Naive thymus-derived CD4-positive, alpha-beta T cell (primary cell): ENCODE measurements around the gene LYSMD3. TPM values are rescaled to one million over a fixed set of nuclear protein-coding genes. Genes with fewer than 3 reads are reported as not detected.

Experiments
- ATAC-seq: fragments of 150-1000 bp; cut with Tn5 transposase; 2 replicates; pipeline ENCODE4 v1.10.0; 2021; ENCODE audit warnings: mild to moderate bottlenecking, moderate library complexity
- CTCF ChIA-PET: fragments of 350-600 bp; sonication (Branson Sonifier 250); formaldehyde crosslinking; loops from one replicate; lab custom pipeline; 2021; ENCODE audit warnings: antibody characterized with exemption; lab: Charles Lee
- POLR2A ChIA-PET: fragments of 350-600 bp; sonication (Branson Sonifier 250); formaldehyde crosslinking; loops from one replicate; lab custom pipeline; 2021; ENCODE audit warnings: antibody characterized with exemption, inconsistent platforms; lab: Charles Lee
- DNase-seq, 9 donors: peaks; one replicate each; pipeline versions ENCODE4 v3.0.0 to v3.0.0-alpha.2; 2020 to 2022; ENCODE audit warnings: mixed read lengths in 1 of 9
- H3K27ac ChIP-seq: one replicate; pipeline ENCODE4 v1.7.0; 2013; ENCODE audit warnings: mild to moderate bottlenecking, low read depth, low read length, moderate library complexity
- H3K27me3 ChIP-seq, 2 donors: one replicate each; pipeline ENCODE4 v1.7.0; 2013; ENCODE audit warnings: low read length in 2 of 2, mild to moderate bottlenecking in 2 of 2, moderate library complexity in 2 of 2; ENCODE audit not compliant: control insufficient read depth in 2 of 2, insufficient read depth in 2 of 2
- H3K36me3 ChIP-seq, 3 experiments: 1 replicate in 2 of 3; 2 replicates in 1 of 3; pipeline ENCODE4 v1.7.0; 2013; ENCODE audit warnings: low read length in 3 of 3, mild to moderate bottlenecking in 3 of 3, moderate library complexity in 1 of 3; ENCODE audit not compliant: insufficient read depth in 3 of 3, control insufficient read depth in 2 of 3
- H3K4me1 ChIP-seq, 2 donors: one replicate each; pipeline ENCODE4 v1.7.0; 2013; ENCODE audit warnings: low read length in 2 of 2, mild to moderate bottlenecking in 2 of 2, moderate library complexity in 1 of 2; ENCODE audit not compliant: control insufficient read depth in 2 of 2, insufficient read depth in 2 of 2
- H3K4me3 ChIP-seq: 2 replicates; pipeline ENCODE4 v1.7.0; 2013; ENCODE audit warnings: mild to moderate bottlenecking, low read length
- H3K9me3 ChIP-seq, 3 experiments: 1 replicate in 2 of 3; 2 replicates in 1 of 3; pipeline ENCODE4 v1.7.0; 2013; ENCODE audit warnings: low read length in 3 of 3; ENCODE audit not compliant: control insufficient read depth in 2 of 3
- H3K27ac Mint-ChIP-seq, 9 donors: one replicate each; pipeline ENCODE4 v1.8.0; 2020 to 2022; ENCODE audit warnings: mixed read lengths in 9 of 9, mild to moderate bottlenecking in 8 of 9, moderate library complexity in 5 of 9, inconsistent platforms in 2 of 9
- H3K27me3 Mint-ChIP-seq, 5 donors: one replicate each; pipeline ENCODE4 v1.8.0; 2021 to 2022; ENCODE audit warnings: mixed read lengths in 5 of 5, mild to moderate bottlenecking in 1 of 5
- H3K36me3 Mint-ChIP-seq, 5 donors: one replicate each; pipeline ENCODE4 v1.8.0; 2020 to 2022; ENCODE audit warnings: mixed read lengths in 5 of 5, mild to moderate bottlenecking in 3 of 5, inconsistent platforms in 1 of 5
- H3K4me1 Mint-ChIP-seq, 7 donors: one replicate each; pipeline ENCODE4 v1.8.0; 2020 to 2022; ENCODE audit warnings: mixed read lengths in 7 of 7, mild to moderate bottlenecking in 3 of 7, inconsistent platforms in 1 of 7
- H3K4me3 Mint-ChIP-seq, 10 donors: one replicate each; pipeline ENCODE4 v1.8.0; 2020 to 2022; ENCODE audit warnings: mild to moderate bottlenecking in 10 of 10, mixed read lengths in 10 of 10, moderate library complexity in 6 of 10, inconsistent platforms in 2 of 10
- H3K9me3 Mint-ChIP-seq, 11 donors: one replicate each; pipeline ENCODE4 v1.8.0; 2020 to 2022; ENCODE audit warnings: mixed read lengths in 11 of 11, mild to moderate bottlenecking in 4 of 11, inconsistent platforms in 1 of 11, moderate library complexity in 1 of 11
- intact Hi-C, 2 donors: fragments of 100-400 bp; cut with micrococcal nuclease; formaldehyde crosslinking; loops; one replicate each; pipeline ENCODE4 v1.15.1; 2023
- polyA plus RNA-seq, 2 donors: library from polyadenylated mRNA; unstranded; fragments of 300-500 nt; fragmentation: Illumina TruSeq; gene quantifications; one replicate each; pipeline ENCODE4 v1.2.3, GENCODE V29; 2021
- total RNA-seq, 6 experiments: library from RNA in 5 of 6; stranded (reverse) in 5 of 6; gene quantifications; 1 replicate in 5 of 6; 2 replicates in 1 of 6; pipeline ENCODE4 v1.2.3 and lab custom pipeline; 2021 to 2026

Gene LYSMD3
- total and polyA plus RNA-seq, 7 experiments from 2014 or later = 7.5 to 32.0 (median 23.3) TPM

DNA sequence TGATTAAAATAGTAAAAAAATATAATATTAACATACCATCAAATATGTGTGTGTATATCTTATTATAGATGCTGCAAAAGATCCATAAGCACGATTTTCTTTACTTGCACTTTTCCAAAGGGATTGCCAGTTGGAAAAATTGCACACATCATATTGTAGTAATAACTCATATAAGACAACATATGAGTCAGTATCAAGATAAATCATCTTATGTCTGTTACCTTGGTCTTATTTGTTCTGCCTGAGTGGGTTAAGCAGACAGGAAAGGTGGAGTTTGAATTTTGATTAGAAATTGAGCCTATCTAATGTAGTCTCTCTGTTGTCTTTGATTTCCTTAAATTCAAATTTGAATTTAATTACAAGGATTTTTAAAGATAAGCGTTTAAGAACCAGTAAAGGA is 24.6 kb downstream of the LYSMD3 start:
- Mint-ChIP-seq H3K36me3 (peaks cover 0 to 3% (median 0%) of the 10 kb centered on the region in 5 donors), H3K27ac (no peak overlapping the region), H3K9me3 (no peaks in the 10 kb centered on the region), H3K4me3 (no peak overlapping the region), H3K27me3 (no peaks in the 10 kb centered on the region), H3K4me1 (peaks cover 0 to 8% (median 0%) of the 10 kb centered on the region in 7 donors)
- Histone ChIP-seq H3K4me3 (no peak overlapping the region), H3K9me3 (no peaks in the 10 kb centered on the region), H3K27ac (no peak overlapping the region), H3K27me3 (no peaks in the 10 kb centered on the region), H3K36me3 (no peaks in the 10 kb centered on the region), H3K4me1 (no peaks in the 10 kb centered on the region)
- intact Hi-C loops = no loop called here
- ATAC-seq = no peak
- no peak for DNase-seq
- ChIA-PET CTCF (no interaction called here), POLR2A (no interaction called here)

GRCh38 chr5:90503596-90503995 is 25.8 kb downstream of the LYSMD3 start:
- ATAC-seq = no peak

DNA sequence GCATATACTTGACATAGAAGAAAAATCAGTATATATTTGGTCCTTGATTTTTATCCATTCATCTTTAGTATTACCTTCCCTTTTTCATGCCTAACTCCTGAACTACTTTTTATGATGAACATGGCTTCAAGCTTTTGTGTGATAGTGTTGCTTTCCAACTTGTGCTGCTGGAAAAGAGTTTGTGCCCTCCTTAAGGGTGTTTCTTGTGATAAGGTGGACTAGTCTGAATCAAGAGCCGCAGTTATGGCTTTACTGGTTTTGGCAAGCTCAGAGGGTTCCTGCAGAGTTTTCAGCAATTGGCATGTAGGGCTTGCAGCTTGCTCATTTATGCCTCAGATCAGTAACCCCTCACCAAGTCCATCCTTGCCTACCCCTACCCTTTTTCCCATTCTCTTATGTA is 34.2 kb downstream of the LYSMD3 start:
- Mint-ChIP-seq H3K27me3 (no peaks in the 10 kb centered on the region), H3K36me3 (peaks cover 0 to 9% (median 4%) of the 10 kb centered on the region in 5 donors), H3K4me1 (peaks cover 0 to 2% (median 0%) of the 10 kb centered on the region in 7 donors), H3K9me3 (peaks cover 0 to 3% (median 0%) of the 10 kb centered on the region in 11 donors), H3K27ac (no peak overlapping the region), H3K4me3 (no peak overlapping the region)
- DNase-seq = no peak
- Histone ChIP-seq H3K27ac (no peak overlapping the region), H3K4me3 (no peak overlapping the region), H3K36me3 (no peaks in the 10 kb centered on the region), H3K9me3 (no peaks in the 10 kb centered on the region), H3K27me3 (no peaks in the 10 kb centered on the region), H3K4me1 (no peaks in the 10 kb centered on the region)
- no peak for ATAC-seq
- ChIA-PET CTCF (no interaction called here), POLR2A (interaction anchor here (0.7 kb wide), 1 partner anchor 8 kb away, joined by 4 read pairs; no protein-coding TSS in a partner anchor)
- intact Hi-C loops = no loop called here

More at GRCh38 chr5:90503596-90503995, 25.8 kb downstream of the LYSMD3 start:
- no peak overlapping the region for H3K27ac ChIP-seq
- H3K36me3 Mint-ChIP-seq = peaks cover 0 to 3% (median 0%) of the 10 kb centered on the region in 5 donors
- no peaks in the 10 kb centered on the region for H3K36me3 ChIP-seq
- ChIA-PET CTCF (no interaction called here), POLR2A (no interaction called here)
- no peaks in the 10 kb centered on the region for H3K27me3 ChIP-seq
- no peaks in the 10 kb centered on the region for H3K9me3 ChIP-seq
- no peak overlapping the region for H3K4me3 ChIP-seq
- no peaks in the 10 kb centered on the region for H3K27me3 Mint-ChIP-seq
- H3K4me3 Mint-ChIP-seq = no peak overlapping the region
- DNase-seq = no peak
- H3K4me1 ChIP-seq = no peaks in the 10 kb centered on the region
- intact Hi-C loops = no loop called here
- peaks cover 0 to 8% (median 2%) of the 10 kb centered on the region in 7 donors for H3K4me1 Mint-ChIP-seq
- no peak overlapping the region for H3K27ac Mint-ChIP-seq
- H3K9me3 Mint-ChIP-seq = no peaks in the 10 kb centered on the region

GRCh38 chr5:90494043-90494442 is 35.3 kb downstream of the LYSMD3 start:
- no peaks in the 10 kb centered on the region for H3K4me1 ChIP-seq
- no peak overlapping the region for H3K4me3 ChIP-seq
- ChIA-PET POLR2A (no interaction called here), CTCF (no interaction called here)
- no peak overlapping the region for H3K27ac Mint-ChIP-seq
- no peaks in the 10 kb centered on the region for H3K9me3 ChIP-seq
- H3K9me3 Mint-ChIP-seq = peaks cover 0 to 3% (median 0%) of the 10 kb centered on the region in 11 donors
- intact Hi-C loops = no loop called here
- no peaks in the 10 kb centered on the region for H3K36me3 ChIP-seq
- H3K36me3 Mint-ChIP-seq = peaks cover 0 to 9% (median 4%) of the 10 kb centered on the region in 5 donors
- H3K4me1 Mint-ChIP-seq = peaks cover 0 to under 1% (median 0%) of the 10 kb centered on the region in 7 donors
- no peaks in the 10 kb centered on the region for H3K27me3 Mint-ChIP-seq
- DNase-seq (no peak), ATAC-seq (no peak)
- H3K4me3 Mint-ChIP-seq = no peak overlapping the region
- H3K27ac ChIP-seq = no peak overlapping the region
- H3K27me3 ChIP-seq = no peaks in the 10 kb centered on the region

DNA sequence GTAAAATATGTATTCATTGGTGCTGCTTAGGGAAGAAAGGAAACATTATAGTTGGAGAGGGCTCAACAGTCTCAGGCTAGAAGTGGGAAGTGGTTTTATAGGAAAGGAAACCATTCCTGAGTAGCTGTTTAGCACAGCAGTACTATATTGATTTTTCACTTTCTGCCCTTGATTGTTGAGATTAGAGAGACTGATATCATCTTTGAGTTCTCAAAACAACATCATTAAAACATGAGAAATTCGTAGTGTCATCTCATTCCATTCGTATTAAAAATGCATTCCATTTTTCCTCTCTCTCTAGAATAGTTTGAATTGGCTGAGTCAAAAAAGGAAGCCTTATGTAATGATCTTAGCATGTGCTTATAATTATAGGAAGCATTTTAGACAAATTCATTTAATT is 40.6 kb downstream of the LYSMD3 start:
- no peak overlapping the region for H3K27ac Mint-ChIP-seq
- no peaks in the 10 kb centered on the region for H3K27me3 Mint-ChIP-seq
- no peak for ATAC-seq
- Histone ChIP-seq H3K9me3 (no peaks in the 10 kb centered on the region), H3K36me3 (no peaks in the 10 kb centered on the region), H3K4me3 (no peak overlapping the region), H3K27me3 (no peaks in the 10 kb centered on the region), H3K27ac (no peak overlapping the region), H3K4me1 (no peaks in the 10 kb centered on the region)
- no peak overlapping the region for H3K4me3 Mint-ChIP-seq
- ChIA-PET POLR2A (no interaction called here), CTCF (no interaction called here)
- no peaks in the 10 kb centered on the region for H3K4me1 Mint-ChIP-seq
- intact Hi-C loops = no loop called here
- H3K36me3 Mint-ChIP-seq = peaks cover 0 to 2% (median 0%) of the 10 kb centered on the region in 5 donors
- DNase-seq = no peak
- H3K9me3 Mint-ChIP-seq = no peaks in the 10 kb centered on the region

- Mint-ChIP-seq H3K4me1 (no peaks in the 10 kb centered on the region), H3K9me3 (no peaks in the 10 kb centered on the region), H3K27ac (no peak overlapping the region), H3K27me3 (no peaks in the 10 kb centered on the region), H3K4me3 (no peak overlapping the region), H3K36me3 (peaks cover 0 to 2% (median 0%) of the 10 kb centered on the region in 5 donors)
- no peaks in the 10 kb centered on the region for H3K36me3 ChIP-seq
- no peaks in the 10 kb centered on the region for H3K9me3 ChIP-seq
- H3K4me1 ChIP-seq = no peaks in the 10 kb centered on the region
- ATAC-seq (no peak), DNase-seq (no peak)
- intact Hi-C loops = no loop called here
- ChIA-PET CTCF (no interaction called here), POLR2A (no interaction called here)
- H3K27ac ChIP-seq = no peak overlapping the region
- no peaks in the 10 kb centered on the region for H3K27me3 ChIP-seq
- H3K4me3 ChIP-seq = no peak overlapping the region
Observed at GRCh38 chr5:90484540-90484939, 44.8 kb downstream of the LYSMD3 start.

GRCh38 chr5:90483206-90483605 is 46.2 kb downstream of the LYSMD3 start:
- DNase-seq = no peak
- Histone ChIP-seq H3K27me3 (no peaks in the 10 kb centered on the region), H3K4me3 (no peak overlapping the region), H3K9me3 (no peaks in the 10 kb centered on the region), H3K4me1 (no peaks in the 10 kb centered on the region), H3K27ac (no peak overlapping the region), H3K36me3 (no peaks in the 10 kb centered on the region)
- ATAC-seq = no peak
- peaks cover 0 to 2% (median 0%) of the 10 kb centered on the region in 5 donors for H3K36me3 Mint-ChIP-seq
- no peaks in the 10 kb centered on the region for H3K4me1 Mint-ChIP-seq
- intact Hi-C loops = no loop called here
- H3K27me3 Mint-ChIP-seq = no peaks in the 10 kb centered on the region
- CTCF ChIA-PET = no interaction called here
- H3K4me3 Mint-ChIP-seq = no peak overlapping the region
- H3K27ac Mint-ChIP-seq = no peak overlapping the region
- POLR2A ChIA-PET = no interaction called here
- no peaks in the 10 kb centered on the region for H3K9me3 Mint-ChIP-seq
